Ovary (tissue), 9 donors: ENCODE measurements around the gene TPGS1. TPM values are rescaled to one million over a fixed set of nuclear protein-coding genes. Genes with fewer than 3 reads are reported as not detected.

Experiments
- DNase-seq, 5 donors: peaks; one replicate each; pipeline ENCODE4 v3.0.0-alpha.2; 2019 to 2020
- H3K27ac ChIP-seq, 2 donors: fragments of 200-600 bp; one replicate each; pipeline versions ENCODE4 v1.5.1 to v1.8.0; 2019 to 2022
- H3K27me3 ChIP-seq: fragments of 200-600 bp; one replicate; pipeline ENCODE4 v1.8.0; 2022
- H3K36me3 ChIP-seq: fragments of 200-600 bp; sonication (generic); one replicate; pipeline ENCODE4 v1.5.1; 2019
- H3K4me1 ChIP-seq: one replicate; pipeline ENCODE4 v1.8.1; 2013; ENCODE audit warnings: mild to moderate bottlenecking, moderate library complexity; ENCODE audit not compliant: insufficient read depth
- H3K4me3 ChIP-seq: fragments of 200-600 bp; sonication (generic); one replicate; pipeline ENCODE4 v1.5.1; 2017
- H3K9me3 ChIP-seq, 2 donors: fragments of 200-600 bp in 1 of 2; sonication (generic) in 1 of 2; one replicate each; pipeline versions ENCODE4 v1.5.1 to v1.8.1; 2013 to 2019; ENCODE audit warnings: mild to moderate bottlenecking in 1 of 2, moderate library complexity in 1 of 2
- EP300 ChIP-seq: sonication (generic); formaldehyde crosslinking; IDR thresholded peaks from one replicate; pipeline ENCODE4 v1.6.1; 2017; ENCODE audit warnings: antibody characterized with exemption
- POLR2A ChIP-seq: fragments of 450-650 bp; IDR thresholded peaks from one replicate; pipeline ENCODE4 v1.6.1; 2017; ENCODE audit warnings: antibody characterized with exemption, mild to moderate bottlenecking, moderate library complexity
- WGBS, 3 donors: extraction: QIAGEN DNeasy Blood & Tissue Kit in 1 of 3; methylation state at CpG; one replicate each; pipeline versions ENCODE4 v1.1.5 to v1.1.7; 2013 to 2017; 5-methylcytosine and 5-hydroxymethylcytosine counted together
- intact Hi-C, 4 donors: fragments of 100-400 bp; cut with DNase I; formaldehyde crosslinking; loops; one replicate each; pipeline versions ENCODE4 v1.11.0 to v1.15.1; 2022 to 2023
- polyA plus RNA-seq, 2 donors: library from polyadenylated mRNA; stranded (reverse); fragments of 200-250 nt in 1 of 2; fragments of 350-450 nt in 1 of 2; fragmentation: Illumina TruSeq in 1 of 2; extraction: RNeasy Lipid Tissue Mini Kit (QIAGEN cat#74804) in 1 of 2; gene quantifications; one replicate each; pipeline ENCODE4 v1.2.3, GENCODE V29; 2013 to 2014
- total RNA-seq, 7 donors: library from RNA; depleted of rRNA in 2 of 7; stranded (reverse); fragments of >200 nt in 2 of 7; fragmentation: NEBNext Ultra II Directional in 3 of 7; extraction: Animal tissue kit (Norgen Biotek cat#: 25700) in 3 of 7; gene quantifications; one replicate each; pipeline versions ENCODE4 v1.1.0 to v1.2.4, GENCODE V29; 2016 to 2023
- TF ChIP-seq, protein P1 (sequence below), 3 donors: fragments of 450-650 bp in 2 of 3; fragments of 200-600 bp in 1 of 3; IDR thresholded peaks; one replicate each; pipeline versions ENCODE4 v1.5.1 to v1.8.0; 2016 to 2022; ENCODE audit warnings: antibody characterized with exemption in 3 of 3, mild to moderate bottlenecking in 1 of 3
- donor health status: DM: no; HTN: no; CAD: no; lungs with moderate emphysema.
- donor health status: DM: no; HTN: no; CAD: no.
- donor health status: Bipolar disorder and iron deficiency.
- donor health status: DM: yes; HTN: yes; CAD: no.
- donor health status: DM: no; HTN: no; CAD: no.
- donor health status: DM: yes; HTN: yes; CAD: no.

The TPGS1 gene
- total and polyA plus RNA-seq, 9 donors = 0.12 to 93.3 (median 24.7) TPM

DNA sequence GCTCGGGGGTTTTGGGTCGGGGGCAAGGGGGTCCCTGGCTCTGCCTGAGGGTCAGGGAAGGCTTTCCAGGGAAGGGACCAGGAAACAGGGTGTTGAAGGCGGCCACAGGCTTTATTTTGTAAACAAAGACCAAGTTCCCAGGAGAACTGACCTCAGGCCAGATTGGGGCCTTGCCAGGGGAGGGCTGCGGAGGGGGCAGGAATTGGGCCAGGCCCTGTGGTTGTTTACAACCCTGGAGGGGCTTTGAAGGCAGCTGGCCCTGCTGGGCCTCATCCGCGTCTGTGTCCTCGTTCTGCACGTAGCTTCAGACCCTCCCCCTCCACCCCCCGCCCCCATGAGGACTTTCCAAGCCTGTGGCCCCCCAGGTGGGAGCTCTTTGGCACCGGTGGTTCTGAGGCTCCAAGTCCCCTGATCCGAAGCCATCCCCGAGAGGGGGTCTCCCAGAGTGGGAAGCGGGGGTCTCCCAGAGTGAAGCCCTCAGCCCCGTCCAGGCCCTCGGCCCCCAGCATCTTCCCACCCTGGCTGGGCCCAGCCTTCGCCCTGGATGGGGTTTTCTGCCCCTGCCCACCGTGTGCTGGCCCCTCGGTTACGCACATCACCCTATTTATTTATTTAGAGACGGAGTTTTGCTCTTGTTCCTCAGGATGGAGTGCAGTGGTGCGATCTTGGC is 51.6 kb downstream of the TPGS1 start:
- Histone ChIP-seq H3K4me3 (no peak overlapping the region), H3K27ac (no peak overlapping the region), H3K27me3 (no peaks in the 10 kb centered on the region), H3K4me1 (peaks cover 6% of the 10 kb centered on the region), H3K9me3 (no peaks in the 10 kb centered on the region), H3K36me3 (no peaks in the 10 kb centered on the region)
- DNase-seq = peak; percentile 76 to 89 (median 80)
- intact Hi-C loops = no loop called here
- no peak for TF ChIP-seq EP300
- TF ChIP-seq POLR2A = no peak
- TF ChIP-seq, protein P1, sequence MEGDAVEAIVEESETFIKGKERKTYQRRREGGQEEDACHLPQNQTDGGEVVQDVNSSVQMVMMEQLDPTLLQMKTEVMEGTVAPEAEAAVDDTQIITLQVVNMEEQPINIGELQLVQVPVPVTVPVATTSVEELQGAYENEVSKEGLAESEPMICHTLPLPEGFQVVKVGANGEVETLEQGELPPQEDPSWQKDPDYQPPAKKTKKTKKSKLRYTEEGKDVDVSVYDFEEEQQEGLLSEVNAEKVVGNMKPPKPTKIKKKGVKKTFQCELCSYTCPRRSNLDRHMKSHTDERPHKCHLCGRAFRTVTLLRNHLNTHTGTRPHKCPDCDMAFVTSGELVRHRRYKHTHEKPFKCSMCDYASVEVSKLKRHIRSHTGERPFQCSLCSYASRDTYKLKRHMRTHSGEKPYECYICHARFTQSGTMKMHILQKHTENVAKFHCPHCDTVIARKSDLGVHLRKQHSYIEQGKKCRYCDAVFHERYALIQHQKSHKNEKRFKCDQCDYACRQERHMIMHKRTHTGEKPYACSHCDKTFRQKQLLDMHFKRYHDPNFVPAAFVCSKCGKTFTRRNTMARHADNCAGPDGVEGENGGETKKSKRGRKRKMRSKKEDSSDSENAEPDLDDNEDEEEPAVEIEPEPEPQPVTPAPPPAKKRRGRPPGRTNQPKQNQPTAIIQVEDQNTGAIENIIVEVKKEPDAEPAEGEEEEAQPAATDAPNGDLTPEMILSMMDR (IDR thresholded peaks at IDR 0.05) = no peak
- 34 to 41% (median 37%) methylated on average over 19 to 21 of the region's 21 CpGs for WGBS, 3 donors

DNA sequence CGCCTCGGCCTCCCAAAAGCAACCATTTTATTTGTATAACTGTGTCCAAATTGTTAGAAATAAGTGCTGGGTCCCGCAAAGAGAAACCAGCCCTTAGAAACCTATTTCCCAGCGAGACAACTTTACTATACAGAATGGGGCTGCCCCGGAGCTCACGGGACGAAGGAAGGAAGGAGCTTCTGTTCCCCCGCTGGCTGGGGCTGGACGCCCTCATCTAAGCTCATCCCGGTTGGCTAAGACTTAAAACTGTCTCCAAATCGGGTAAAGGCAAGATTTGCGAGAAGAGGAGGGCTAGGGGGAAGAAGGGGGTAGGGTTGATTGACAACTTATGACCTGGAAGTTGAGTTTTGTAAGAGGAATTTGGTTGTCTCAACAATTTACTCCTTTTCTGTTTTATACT is 52.8 kb downstream of the TPGS1 start:
- WGBS, 3 donors = 82 to 91% (median 82%) methylated on average over 12 of the region's 12 CpGs
- TF ChIP-seq EP300 (no peak), POLR2A (no peak)
- TF ChIP-seq, protein P1 (IDR thresholded peaks at IDR 0.05) = no peak

DNA sequence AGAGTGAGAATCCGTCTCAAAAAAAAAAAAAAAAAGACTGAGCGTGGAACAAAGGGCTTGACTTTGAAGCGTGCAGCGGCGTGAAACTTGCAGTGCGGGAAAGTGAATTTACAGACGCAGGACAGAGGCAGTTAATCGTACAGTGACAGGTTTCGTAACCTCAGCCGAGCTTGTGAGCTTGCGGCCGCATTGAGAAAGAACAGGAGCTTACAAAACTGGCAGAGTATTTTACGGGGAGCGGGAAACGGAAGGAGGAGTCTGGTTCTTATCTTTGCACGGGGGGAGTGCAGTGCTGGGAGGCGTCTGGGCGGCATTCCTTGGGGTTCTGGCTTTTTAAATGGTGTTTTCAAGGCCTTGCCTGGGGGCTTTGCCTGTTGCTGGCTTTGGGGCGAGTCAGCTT is 59.1 kb downstream of the TPGS1 start:
- peak overlapping the region; percentile 23 for H3K4me3 ChIP-seq

More for the DNA sequence above, 52.8 kb downstream of the TPGS1 start:
- Histone ChIP-seq H3K4me3 (no peak overlapping the region), H3K36me3 (no peaks in the 10 kb centered on the region), H3K9me3 (no peaks in the 10 kb centered on the region), H3K4me1 (peaks cover 6% of the 10 kb centered on the region), H3K27me3 (no peaks in the 10 kb centered on the region), H3K27ac (no peak overlapping the region)
- intact Hi-C loops = no loop called here
- DNase-seq = no peak

DNA sequence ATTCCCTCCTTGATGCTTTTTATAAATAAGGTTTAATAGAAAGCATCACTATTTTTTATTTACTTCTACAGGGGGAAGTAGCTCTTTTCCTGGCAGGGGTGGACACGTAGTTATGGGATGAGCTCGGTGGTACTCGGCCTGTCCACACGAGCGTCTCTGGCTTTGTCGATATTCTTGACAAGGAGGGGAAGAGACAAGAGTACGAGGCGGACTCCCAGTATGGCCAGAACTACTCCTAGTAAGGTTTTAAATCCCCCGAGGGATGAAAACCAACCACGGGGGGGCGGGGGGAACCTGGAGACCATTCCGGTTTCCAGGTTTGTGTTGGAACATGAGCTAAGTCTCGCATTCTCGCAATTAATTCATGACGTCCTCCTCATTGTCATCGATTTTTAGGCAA is 59.5 kb downstream of the TPGS1 start:
- H3K4me1 ChIP-seq = peaks cover 3% of the 10 kb centered on the region
- H3K4me3 ChIP-seq = peak overlapping the region; percentile 23
- DNase-seq = no peak
- H3K9me3 ChIP-seq = no peaks in the 10 kb centered on the region
- H3K27ac ChIP-seq = peak overlapping the region; percentile 53 to 74
- intact Hi-C loops = no loop called here
- no peaks in the 10 kb centered on the region for H3K27me3 ChIP-seq
- no peak for TF ChIP-seq POLR2A
- TF ChIP-seq, protein P1 (IDR thresholded peaks at IDR 0.05) = no peak
- no peak for TF ChIP-seq EP300
- H3K36me3 ChIP-seq = no peaks in the 10 kb centered on the region
- WGBS, 3 donors = 26 to 36% (median 30%) methylated on average over 16 of the region's 16 CpGs

More for the DNA sequence above, 59.1 kb downstream of the TPGS1 start:
- Histone ChIP-seq H3K27me3 (no peaks in the 10 kb centered on the region), H3K27ac (peak overlapping the region; percentile 53 to 74), H3K36me3 (no peaks in the 10 kb centered on the region), H3K4me1 (peaks cover 3% of the 10 kb centered on the region), H3K9me3 (no peaks in the 10 kb centered on the region)
- peak; percentile 78 to 92 (median 84) for DNase-seq
- WGBS, 3 donors = 6 to 12% (median 12%) methylated on average over 18 to 19 of the region's 19 CpGs
- TF ChIP-seq EP300 (peak; percentile 89), POLR2A (peak; percentile 34)
- TF ChIP-seq, protein P1 (IDR thresholded peaks at IDR 0.05) = no peak
- intact Hi-C loops = no loop called here
